ENCODE results near the gene LRFN4.

DNA sequence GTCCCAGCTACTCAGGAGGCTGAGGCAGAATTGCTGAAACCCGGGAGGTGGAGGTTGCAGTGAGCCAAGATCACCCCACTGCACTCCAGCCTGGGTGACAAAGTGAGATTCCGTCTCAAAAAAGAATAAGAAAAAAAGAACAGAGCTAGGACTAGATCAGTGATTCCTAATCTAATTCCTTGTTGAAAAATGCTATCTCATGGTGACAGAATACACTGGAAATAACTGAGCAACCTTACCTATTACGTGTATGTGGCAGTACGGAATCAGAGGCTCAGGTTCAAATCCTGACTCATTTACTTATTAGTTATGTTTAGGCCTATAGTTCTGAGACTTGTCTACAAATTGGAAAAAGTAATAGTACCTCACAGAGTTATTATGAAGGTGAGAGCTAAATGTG is 33.2 kb upstream of the LRFN4 start:
- TF ChIP-seq, protein P1, sequence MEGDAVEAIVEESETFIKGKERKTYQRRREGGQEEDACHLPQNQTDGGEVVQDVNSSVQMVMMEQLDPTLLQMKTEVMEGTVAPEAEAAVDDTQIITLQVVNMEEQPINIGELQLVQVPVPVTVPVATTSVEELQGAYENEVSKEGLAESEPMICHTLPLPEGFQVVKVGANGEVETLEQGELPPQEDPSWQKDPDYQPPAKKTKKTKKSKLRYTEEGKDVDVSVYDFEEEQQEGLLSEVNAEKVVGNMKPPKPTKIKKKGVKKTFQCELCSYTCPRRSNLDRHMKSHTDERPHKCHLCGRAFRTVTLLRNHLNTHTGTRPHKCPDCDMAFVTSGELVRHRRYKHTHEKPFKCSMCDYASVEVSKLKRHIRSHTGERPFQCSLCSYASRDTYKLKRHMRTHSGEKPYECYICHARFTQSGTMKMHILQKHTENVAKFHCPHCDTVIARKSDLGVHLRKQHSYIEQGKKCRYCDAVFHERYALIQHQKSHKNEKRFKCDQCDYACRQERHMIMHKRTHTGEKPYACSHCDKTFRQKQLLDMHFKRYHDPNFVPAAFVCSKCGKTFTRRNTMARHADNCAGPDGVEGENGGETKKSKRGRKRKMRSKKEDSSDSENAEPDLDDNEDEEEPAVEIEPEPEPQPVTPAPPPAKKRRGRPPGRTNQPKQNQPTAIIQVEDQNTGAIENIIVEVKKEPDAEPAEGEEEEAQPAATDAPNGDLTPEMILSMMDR (IDR thresholded peaks at IDR 0.05): no peak
- no peak for TF ChIP-seq POLR2AphosphoS5 (IDR thresholded peaks at IDR 0.05; ENCODE audit: low read depth, low read length)
- TF ChIP-seq TCF7L2 (IDR thresholded peaks at IDR 0.05; ENCODE audit: low read depth, low read length): no peak
